CD4-positive, alpha-beta T cell (primary cell): ENCODE data around the gene PAPSS1. TPM values are rescaled to one million over a fixed set of nuclear protein-coding genes. Genes with fewer than 3 reads are reported as not detected.

Experiments
- ATAC-seq: fragments of 200-7000 bp; cut with Tn5 transposase; one replicate; pipeline ENCODE4 v1.10.0; 2022; ENCODE audit warnings: mild to moderate bottlenecking; ENCODE audit not compliant: poor library complexity
- CTCF ChIA-PET: fragments of 350-600 bp; sonication (Branson Sonifier 250); formaldehyde crosslinking; loops from one replicate; lab custom pipeline; 2021; ENCODE audit warnings: antibody characterized with exemption, inconsistent platforms; lab: Charles Lee
- POLR2A ChIA-PET: fragments of 350-600 bp; sonication (Branson Sonifier 250); formaldehyde crosslinking; loops from one replicate; lab custom pipeline; 2021; ENCODE audit warnings: antibody characterized with exemption, inconsistent platforms; lab: Charles Lee
- DNase-seq, 14 experiments: peaks; one replicate each; pipeline ENCODE4 v3.0.0-alpha.2; 2013 to 2020; ENCODE audit warnings: mixed read lengths in 2 of 14
- H3K27ac ChIP-seq, 2 donors: one replicate each; pipeline versions ENCODE4 v1.5.1 to v1.7.0; 2013; ENCODE audit warnings: low read length in 2 of 2, low read depth in 1 of 2, mild to moderate bottlenecking in 1 of 2
- H3K27me3 ChIP-seq, 2 experiments: 1 replicate in 1 of 2; 2 replicates in 1 of 2; pipeline versions ENCODE4 v1.6.1 to v1.7.0; 2013; ENCODE audit warnings: low read length in 2 of 2, control low read depth in 1 of 2, mild to moderate bottlenecking in 1 of 2, moderate library complexity in 1 of 2; ENCODE audit not compliant: insufficient read depth in 2 of 2, control insufficient read depth in 1 of 2
- H3K36me3 ChIP-seq: one replicate; pipeline ENCODE4 v1.6.1; 2013; ENCODE audit warnings: low read length, control low read depth; ENCODE audit not compliant: insufficient read depth
- H3K4me1 ChIP-seq: one replicate; pipeline ENCODE4 v1.6.1; 2013; ENCODE audit warnings: low read length, control low read depth; ENCODE audit not compliant: insufficient read depth
- H3K4me3 ChIP-seq: one replicate; pipeline ENCODE4 v1.5.1; 2013; ENCODE audit warnings: mild to moderate bottlenecking, low read length, moderate library complexity
- H3K9me3 ChIP-seq, 2 experiments: 1 replicate in 1 of 2; 2 replicates in 1 of 2; pipeline versions ENCODE4 v1.6.1 to v1.7.0; 2013; ENCODE audit warnings: low read length in 2 of 2, mild to moderate bottlenecking in 2 of 2, control low read depth in 1 of 2, moderate library complexity in 1 of 2; ENCODE audit not compliant: control insufficient read depth in 1 of 2, insufficient read depth in 1 of 2
- H3K27ac Mint-ChIP-seq: one replicate; pipeline ENCODE4 v1.8.0; 2020; ENCODE audit warnings: mixed read lengths
- H3K27me3 Mint-ChIP-seq: one replicate; pipeline ENCODE4 v1.8.0; 2021; ENCODE audit warnings: mixed read lengths
- H3K36me3 Mint-ChIP-seq: one replicate; pipeline ENCODE4 v1.8.0; 2021; ENCODE audit warnings: low read depth, mixed read lengths
- H3K4me1 Mint-ChIP-seq: one replicate; pipeline ENCODE4 v1.8.0; 2021; ENCODE audit warnings: low read depth, mixed read lengths
- H3K4me3 Mint-ChIP-seq: one replicate; pipeline ENCODE4 v1.8.0; 2020; ENCODE audit warnings: mild to moderate bottlenecking, mixed read lengths
- H3K9me3 Mint-ChIP-seq: one replicate; pipeline ENCODE4 v1.8.0; 2020; ENCODE audit warnings: mixed read lengths
- CTCF ChIP-seq: fragments of 200-600 bp; IDR thresholded peaks from one replicate; pipeline ENCODE4 v1.8.0; 2022; ENCODE audit warnings: antibody characterized with exemption, mild to moderate bottlenecking
- intact Hi-C, 2 experiments: fragments of 100-400 bp; cut with DNase I in 1 of 2; cut with micrococcal nuclease in 1 of 2; formaldehyde crosslinking; loops; one replicate each; pipeline versions ENCODE4 v1.15.1 to v1.9.0; 2023 to 2025; cut with DNase I, micrococcal nuclease
- total RNA-seq, 174 experiments: library from RNA in 2 of 174; stranded (reverse) in 2 of 174; gene quantifications; one replicate each; pipeline ENCODE4 v1.2.3 and lab custom pipeline; 2021 to 2026

PAPSS1 gene
- total RNA-seq, 2 experiments from 2014 or later, result 5.6 to 6.6 TPM

- POLR2A ChIA-PET, result interaction anchor here (0.9 to 3.1 kb wide), 4 partner anchors 12 to 1712 kb away, joined by 4 to 21 read pairs (median 10); partner anchors contain the start of genes AIMP1, CYP2U1, SEC24B and TBCK
- H3K4me3 Mint-ChIP-seq, result peak overlapping the region; percentile 88
- H3K36me3 Mint-ChIP-seq, result peaks cover 20% of the 10 kb centered on the region
- intact Hi-C loops, result loop anchor here (1.0 to 5.0 kb wide), 5 partner anchors 209 to 1404 kb away; partner anchors contain the start of genes AIMP1 (in 1 of the 2), CYP2U1 (in 1 of the 2), HADH (in 1 of the 2) and RPL34 (in 1 of the 2)
- H3K27ac Mint-ChIP-seq, result peak overlapping the region; percentile 94
- no peaks in the 10 kb centered on the region for H3K36me3 ChIP-seq
- peak overlapping the region; percentile 89 for H3K4me3 ChIP-seq
- peak; percentile 15 to 67 (median 40) for DNase-seq
- no peaks in the 10 kb centered on the region for H3K9me3 Mint-ChIP-seq
- no peaks in the 10 kb centered on the region for H3K9me3 ChIP-seq
- peaks cover 24% of the 10 kb centered on the region for H3K4me1 ChIP-seq
- no peak for TF ChIP-seq CTCF
- CTCF ChIA-PET, result no interaction called here
- peak overlapping the region; percentile 63 to 72 for H3K27ac ChIP-seq
- no peaks in the 10 kb centered on the region for H3K27me3 Mint-ChIP-seq
- H3K27me3 ChIP-seq, result peaks cover 0 to under 1% of the 10 kb centered on the region in 2 experiments
- peaks cover 37% of the 10 kb centered on the region for H3K4me1 Mint-ChIP-seq
- no peak for ATAC-seq
These were observed 1.5 kb upstream of the PAPSS1 start for GRCh38 chr4:107721436-107722100.

GRCh38 chr4:107719207-107719921 lies 670 bp downstream of the PAPSS1 start:
- Histone ChIP-seq H3K27me3 (no peaks in the 10 kb centered on the region), H3K9me3 (no peaks in the 10 kb centered on the region), H3K4me1 (peaks cover 24% of the 10 kb centered on the region), H3K36me3 (no peaks in the 10 kb centered on the region), H3K27ac (peak overlapping the region in 1 of 2 donors; percentile 60), H3K4me3 (peak overlapping the region; percentile 89)
- DNase-seq, result peak in 4 of 14 experiments; percentile 4 to 32 (median 18)
- intact Hi-C loops, result no loop called here
- Mint-ChIP-seq H3K9me3 (no peaks in the 10 kb centered on the region), H3K36me3 (peaks cover 20% of the 10 kb centered on the region), H3K27me3 (no peaks in the 10 kb centered on the region), H3K4me3 (peak overlapping the region; percentile 88), H3K27ac (peak overlapping the region; percentile 94), H3K4me1 (peaks cover 37% of the 10 kb centered on the region)
- POLR2A ChIA-PET, result interaction anchor here (1.2 to 2.1 kb wide), 3 partner anchors 10 to 901 kb away, joined by 3 to 8 read pairs (median 5); partner anchors contain the start of gene RPL34
- no peak for TF ChIP-seq CTCF
- ATAC-seq, result peak; percentile 0
- CTCF ChIA-PET, result interaction anchor here (0.6 kb wide), 1 partner anchor 425 kb away, joined by 4 read pairs; no protein-coding TSS in a partner anchor

GRCh38 chr4:107718351-107718965 lies 1.6 kb downstream of the PAPSS1 start:
- H3K27me3 ChIP-seq, result no peaks in the 10 kb centered on the region
- intact Hi-C loops, result no loop called here
- no peaks in the 10 kb centered on the region for H3K36me3 ChIP-seq
- H3K4me3 ChIP-seq, result no peak overlapping the region
- H3K27ac ChIP-seq, result no peak overlapping the region
- Mint-ChIP-seq H3K27ac (no peak overlapping the region), H3K27me3 (no peaks in the 10 kb centered on the region), H3K4me1 (peaks cover 37% of the 10 kb centered on the region), H3K4me3 (peak overlapping the region; percentile 88), H3K36me3 (peaks cover 20% of the 10 kb centered on the region), H3K9me3 (no peaks in the 10 kb centered on the region)
- DNase-seq (no peak), ATAC-seq (no peak)
- TF ChIP-seq CTCF, result no peak
- ChIA-PET POLR2A (no interaction called here), CTCF (no interaction called here)
- H3K4me1 ChIP-seq, result peaks cover 24% of the 10 kb centered on the region
- no peaks in the 10 kb centered on the region for H3K9me3 ChIP-seq
